IPS DF 6.9 (cell line): ENCODE data around the gene DAGLA.

Source experiments
- DNase-seq: peaks from one replicate; pipeline ENCODE4 v3.0.0-alpha.2; 2013; ENCODE audit warnings: low read depth, low spot score
- H3K27ac ChIP-seq: one replicate; pipeline ENCODE4 v1.5.1; 2013; ENCODE audit warnings: low read length, control low read depth
- H3K27me3 ChIP-seq: 2 replicates; pipeline ENCODE4 v1.6.1; 2013; ENCODE audit warnings: mild to moderate bottlenecking, low read length; ENCODE audit not compliant: control insufficient read depth, insufficient read depth
- H3K36me3 ChIP-seq: 2 replicates; pipeline ENCODE4 v1.6.1; 2013; ENCODE audit warnings: low read length; ENCODE audit not compliant: control insufficient read depth, insufficient read depth
- H3K4me1 ChIP-seq: 2 replicates; pipeline ENCODE4 v1.6.1; 2013; ENCODE audit warnings: low read length; ENCODE audit not compliant: control insufficient read depth, insufficient read depth
- H3K4me3 ChIP-seq: 2 replicates; pipeline ENCODE4 v1.5.1; 2013; ENCODE audit warnings: mild to moderate bottlenecking, low read length
- H3K9me3 ChIP-seq: 2 replicates; pipeline ENCODE4 v1.6.1; 2013; ENCODE audit warnings: low read length, inconsistent platforms; ENCODE audit not compliant: control insufficient read depth, insufficient read depth
- WGBS: extraction: QIAGEN DNeasy Blood & Tissue Kit; methylation state at CpG from one replicate; pipeline ENCODE4 v1.1.7; 2013; ENCODE audit warnings: mixed read lengths, missing lambda C conversion rate; ENCODE audit not compliant: insufficient read length, insufficient coverage; 5-methylcytosine and 5-hydroxymethylcytosine counted together

Gene DAGLA

DNA sequence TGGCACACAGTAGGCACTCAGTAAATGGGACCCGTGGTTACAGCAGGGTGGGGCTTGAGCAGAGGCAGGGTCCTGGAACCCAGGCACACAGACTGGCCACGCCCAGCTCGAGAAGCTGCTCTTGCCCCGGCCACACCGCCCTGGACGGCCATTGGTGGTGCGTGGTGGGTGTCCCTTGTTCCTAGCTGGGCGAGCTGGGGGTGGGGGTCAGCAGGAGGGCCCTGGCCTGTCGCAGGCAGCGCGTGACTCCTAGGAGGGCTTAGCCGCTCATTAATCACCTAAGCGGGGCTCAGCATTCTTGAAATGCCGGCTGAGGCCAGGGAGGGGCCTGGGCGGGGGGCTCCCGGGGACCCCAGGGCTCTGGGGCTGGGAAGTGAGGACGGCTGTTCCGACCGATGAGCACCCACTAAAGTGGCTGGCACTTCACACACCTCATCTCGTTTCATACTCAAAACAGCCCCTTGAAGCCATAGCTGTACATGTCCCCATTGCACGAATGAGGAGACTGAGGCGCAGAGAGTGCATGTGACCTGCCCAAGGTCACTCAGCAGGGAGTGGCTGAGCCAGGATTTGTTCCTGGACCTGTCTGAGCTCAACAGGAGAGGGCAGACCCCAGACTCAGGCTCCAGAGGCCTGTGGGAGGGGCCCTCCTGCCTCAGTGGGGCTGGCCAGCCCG is 83.9 kb downstream of the DAGLA start:
- no peaks in the 10 kb centered on the region; the same call in 1 of the 2 replicates for H3K36me3 ChIP-seq
- H3K9me3 ChIP-seq, result no peaks in the 10 kb centered on the region
- no peak overlapping the region for H3K27ac ChIP-seq
- H3K27me3 ChIP-seq, result no peaks in the 10 kb centered on the region
- no peak overlapping the region for H3K4me3 ChIP-seq
- peaks cover 3% of the 10 kb centered on the region; the same call in 1 of the 2 replicates for H3K4me1 ChIP-seq
- WGBS, result no CpG with 5 or more reads among the region's 23 CpGs
- no peak for DNase-seq

DNA sequence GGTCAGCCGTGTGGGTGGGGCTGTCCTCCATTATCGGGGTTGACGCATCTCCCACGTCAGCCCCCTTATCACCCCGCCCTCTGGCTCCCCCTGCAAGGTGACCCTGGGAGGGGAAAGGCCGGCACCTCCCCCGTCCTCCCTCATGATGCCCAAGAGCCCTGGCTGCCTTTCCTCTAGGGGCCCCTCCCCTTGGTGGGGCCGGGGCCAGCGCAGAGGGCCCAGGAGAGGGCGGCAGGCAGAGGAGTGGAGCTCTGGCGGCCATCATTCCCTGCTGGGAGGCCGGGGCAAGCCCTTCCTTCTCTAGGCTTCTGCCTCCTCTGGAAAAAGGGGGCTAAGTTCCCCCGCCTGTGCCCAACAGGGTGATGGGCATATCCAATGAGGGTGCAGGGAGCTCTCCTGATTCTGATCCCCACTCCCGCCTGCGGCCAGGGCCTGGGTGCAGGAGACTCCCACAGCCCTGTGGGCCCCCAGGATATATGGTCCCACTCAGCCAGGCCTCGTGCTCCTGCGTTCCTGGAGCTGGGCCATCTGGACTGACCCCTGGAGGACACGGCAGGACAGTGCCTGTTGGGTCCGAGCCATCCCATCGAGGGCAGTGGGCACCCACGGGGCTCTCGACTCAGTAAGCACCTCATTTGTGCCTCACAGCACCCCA is 84.5 kb downstream of the DAGLA start:
- H3K36me3 ChIP-seq, result no peaks in the 10 kb centered on the region; the same call in 1 of the 2 replicates
- no peaks in the 10 kb centered on the region for H3K27me3 ChIP-seq
- H3K4me1 ChIP-seq, result peaks cover 5% of the 10 kb centered on the region; the same call in 1 of the 2 replicates
- no peak for DNase-seq
- no peak overlapping the region for H3K4me3 ChIP-seq
- no peaks in the 10 kb centered on the region for H3K9me3 ChIP-seq
- no CpG with 5 or more reads among the region's 22 CpGs for WGBS
- H3K27ac ChIP-seq, result no peak overlapping the region

DNA sequence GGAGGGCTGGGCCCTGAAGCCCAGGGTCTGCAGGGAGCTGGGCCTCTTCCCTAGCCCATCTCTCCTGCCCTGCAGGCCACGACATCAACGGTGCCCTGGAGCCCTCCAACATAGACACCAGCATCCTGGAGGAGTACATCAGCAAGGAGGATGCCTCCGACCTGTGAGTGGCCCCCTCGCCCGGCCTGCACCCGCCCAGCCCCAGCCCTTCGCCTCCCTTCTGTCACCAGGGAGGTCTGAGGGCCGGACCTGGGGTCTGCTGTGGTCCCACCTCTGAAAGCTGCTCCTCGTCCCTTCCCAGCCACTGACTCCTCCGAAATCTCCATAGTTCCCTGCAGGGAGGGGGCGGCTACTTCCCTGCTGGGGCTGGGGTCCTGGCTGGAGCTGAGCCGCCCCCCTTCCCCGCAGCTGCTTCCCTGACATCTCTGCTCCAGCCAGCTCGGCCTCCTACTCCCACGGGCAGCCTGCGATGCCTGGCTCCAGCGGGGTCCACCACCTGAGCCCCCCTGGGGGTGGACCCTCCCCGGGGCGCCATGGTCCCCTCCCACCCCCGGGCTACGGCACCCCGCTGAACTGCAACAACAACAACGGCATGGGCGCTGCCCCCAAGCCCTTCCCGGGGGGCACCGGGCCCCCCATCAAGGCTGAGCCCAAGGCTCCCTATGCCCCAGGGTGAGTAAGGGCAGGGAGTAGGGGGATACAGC is 85.5 kb downstream of the DAGLA start:
- DNase-seq, result no peak
- H3K9me3 ChIP-seq, result no peaks in the 10 kb centered on the region
- H3K27ac ChIP-seq, result no peak overlapping the region
- no peak overlapping the region for H3K4me3 ChIP-seq
- H3K4me1 ChIP-seq, result peaks cover 7% of the 10 kb centered on the region; the same call in 1 of the 2 replicates
- no peaks in the 10 kb centered on the region for H3K27me3 ChIP-seq
- no CpG with 5 or more reads among the region's 26 CpGs for WGBS
- H3K36me3 ChIP-seq, result no peaks in the 10 kb centered on the region; the same call in 1 of the 2 replicates

DNA sequence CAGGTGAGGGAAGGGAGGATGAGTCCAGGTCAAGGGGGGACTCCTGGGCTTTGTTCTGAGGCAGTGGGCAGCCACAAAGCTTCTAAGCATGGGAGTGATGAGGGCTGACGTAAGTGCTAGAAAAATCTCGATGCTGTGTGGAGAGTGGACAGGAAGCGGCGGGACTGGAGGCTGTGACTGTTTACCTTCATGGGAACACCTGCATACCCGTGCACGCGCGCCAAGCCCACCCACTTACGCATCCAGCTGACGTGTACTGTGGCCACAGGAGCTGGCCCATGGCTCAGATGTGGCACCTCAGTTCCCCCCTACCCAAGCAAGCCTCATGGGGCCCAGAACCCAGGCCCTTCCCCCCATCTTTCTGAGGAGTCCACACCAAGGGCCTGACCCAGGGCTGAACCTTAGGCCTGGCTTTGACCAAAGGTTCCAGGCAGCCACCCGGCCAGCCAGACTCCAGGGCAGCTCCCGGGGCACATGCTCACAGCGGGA is 86.2 kb downstream of the DAGLA start:
- H3K9me3 ChIP-seq, result no peaks in the 10 kb centered on the region
- no peak for DNase-seq
- H3K4me3 ChIP-seq, result no peak overlapping the region
- no peaks in the 10 kb centered on the region; the same call in 1 of the 2 replicates for H3K36me3 ChIP-seq
- no CpG with 5 or more reads among the region's 13 CpGs for WGBS
- H3K27me3 ChIP-seq, result no peaks in the 10 kb centered on the region
- peaks cover 7% of the 10 kb centered on the region; the same call in 1 of the 2 replicates for H3K4me1 ChIP-seq
- no peak overlapping the region for H3K27ac ChIP-seq

GRCh38 chr11:61768376-61769076 is 88.3 kb downstream of the DAGLA start:
- Histone ChIP-seq H3K4me3 (no peak overlapping the region), H3K9me3 (no peaks in the 10 kb centered on the region), H3K4me1 (peaks cover 9% of the 10 kb centered on the region; the same call in 1 of the 2 replicates), H3K27ac (no peak overlapping the region), H3K36me3 (no peaks in the 10 kb centered on the region; the same call in 1 of the 2 replicates), H3K27me3 (no peaks in the 10 kb centered on the region)
- WGBS, result no CpG with 5 or more reads among the region's 11 CpGs
- DNase-seq, result no peak

GRCh38 chr11:61769169-61769920 is 89.2 kb downstream of the DAGLA start:
- H3K27me3 ChIP-seq, result no peaks in the 10 kb centered on the region
- peaks cover 7% of the 10 kb centered on the region; the same call in 1 of the 2 replicates for H3K4me1 ChIP-seq
- H3K9me3 ChIP-seq, result no peaks in the 10 kb centered on the region
- no peak overlapping the region for H3K4me3 ChIP-seq
- no CpG with 5 or more reads among the region's 33 CpGs for WGBS
- no peaks in the 10 kb centered on the region; the same call in 1 of the 2 replicates for H3K36me3 ChIP-seq
- no peak overlapping the region for H3K27ac ChIP-seq
- DNase-seq, result no peak

- Histone ChIP-seq H3K4me3 (no peak overlapping the region), H3K4me1 (peaks cover 7% of the 10 kb centered on the region; the same call in 1 of the 2 replicates), H3K27ac (no peak overlapping the region), H3K27me3 (no peaks in the 10 kb centered on the region), H3K9me3 (no peaks in the 10 kb centered on the region), H3K36me3 (no peaks in the 10 kb centered on the region; the same call in 1 of the 2 replicates)
- no CpG with 5 or more reads among the region's 20 CpGs for WGBS
- no peak for DNase-seq
Observed at GRCh38 chr11:61769946-61770683, 89.9 kb downstream of the DAGLA start.

DNA sequence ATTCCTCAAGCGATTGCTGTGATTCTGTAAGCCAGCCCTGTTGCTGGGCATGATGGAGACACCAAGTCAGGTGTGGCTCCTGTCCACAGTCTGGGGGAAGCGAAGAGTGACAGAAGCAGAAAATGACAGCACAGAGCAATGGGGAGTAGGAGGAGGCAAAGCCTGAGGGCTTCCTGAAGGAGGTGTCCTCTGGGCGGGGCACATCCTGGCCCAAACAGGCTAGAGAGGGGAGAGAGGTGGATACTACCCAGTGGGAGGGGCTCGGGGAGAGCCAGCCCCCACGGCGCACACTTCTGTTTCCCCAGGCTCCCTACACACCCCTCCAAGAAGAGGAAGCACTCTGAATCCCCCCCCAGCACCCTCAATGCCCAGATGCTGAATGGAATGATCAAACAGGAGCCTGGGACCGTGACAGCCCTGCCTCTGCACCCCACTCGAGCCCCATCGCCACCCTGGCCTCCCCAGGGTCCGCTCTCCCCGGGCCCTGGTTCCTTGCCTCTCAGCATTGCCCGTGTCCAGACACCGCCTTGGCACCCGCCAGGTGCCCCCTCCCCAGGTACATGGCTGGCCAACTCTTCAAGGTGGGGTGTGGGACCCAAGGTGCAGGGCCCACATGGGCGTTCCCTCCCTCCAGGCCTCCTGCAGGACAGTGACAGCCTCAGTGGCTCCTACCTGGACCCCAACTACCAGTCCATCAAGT is 91.2 kb downstream of the DAGLA start:
- Histone ChIP-seq H3K4me1 (peaks cover 7% of the 10 kb centered on the region; the same call in 1 of the 2 replicates), H3K36me3 (no peaks in the 10 kb centered on the region; the same call in 1 of the 2 replicates), H3K27ac (no peak overlapping the region), H3K9me3 (no peaks in the 10 kb centered on the region), H3K27me3 (no peaks in the 10 kb centered on the region), H3K4me3 (no peak overlapping the region)
- DNase-seq, result no peak
- no CpG with 5 or more reads among the region's 15 CpGs for WGBS
